Measurements from ENCODE around the gene BRMS1.

Gene BRMS1

GRCh38 chr11:66369073-66369894 is 24.4 kb upstream of the BRMS1 start:
- Histone ChIP-seq H3K9me3 (ENCODE audit: low read length) (no peaks in the 10 kb centered on the region), H3K27ac (ENCODE audit: low read depth, low read length) (no peak overlapping the region), H3K9ac (ENCODE audit: low read length) (no peak overlapping the region), H3K4me3 (ENCODE audit: low read depth in 1 of 2, low read length in 2 of 2) (no peak overlapping the region), H3K27me3 (ENCODE audit: control insufficient read depth in 1 of 2, insufficient read depth in 2 of 2, low read length in 2 of 2) (peaks cover 18 to 45% of the 10 kb centered on the region in 2 donors), H3K36me3 (ENCODE audit: insufficient read depth, low read length) (no peaks in the 10 kb centered on the region), H3K4me1 (ENCODE audit: insufficient read depth, low read length) (peaks cover 6% of the 10 kb centered on the region)

DNA sequence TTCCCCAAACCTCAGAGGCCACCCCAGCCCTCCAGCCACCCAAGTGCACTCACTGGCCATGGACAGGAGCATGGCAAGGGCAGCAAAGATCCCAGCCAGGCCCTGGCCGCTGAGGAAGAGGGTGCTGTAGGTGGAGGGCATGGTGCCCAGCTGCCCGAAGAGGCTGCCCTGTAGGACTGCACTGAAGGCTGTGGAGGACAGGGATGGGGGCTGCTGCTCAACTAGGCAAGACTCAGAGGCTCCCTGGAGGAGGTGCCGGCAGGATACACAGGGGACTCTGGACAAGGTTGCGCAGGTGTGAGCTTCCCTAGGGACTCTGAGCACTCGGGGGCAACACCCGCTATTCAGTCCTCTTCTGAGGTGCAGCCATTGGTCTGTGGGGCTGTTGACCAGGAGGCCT is 23.6 kb upstream of the BRMS1 start:
- no peak overlapping the region for H3K4me3 ChIP-seq (ENCODE audit: low read depth in 1 of 2, low read length in 2 of 2)
- H3K4me1 ChIP-seq (ENCODE audit: insufficient read depth, low read length): peaks cover 6% of the 10 kb centered on the region
- H3K36me3 ChIP-seq (ENCODE audit: insufficient read depth, low read length): no peaks in the 10 kb centered on the region
- peaks cover 13 to 37% of the 10 kb centered on the region in 2 donors for H3K27me3 ChIP-seq (ENCODE audit: control insufficient read depth in 1 of 2, insufficient read depth in 2 of 2, low read length in 2 of 2)
- H3K9ac ChIP-seq (ENCODE audit: low read length): no peak overlapping the region
- no peaks in the 10 kb centered on the region for H3K9me3 ChIP-seq (ENCODE audit: low read length)
- H3K27ac ChIP-seq (ENCODE audit: low read depth, low read length): no peak overlapping the region

DNA sequence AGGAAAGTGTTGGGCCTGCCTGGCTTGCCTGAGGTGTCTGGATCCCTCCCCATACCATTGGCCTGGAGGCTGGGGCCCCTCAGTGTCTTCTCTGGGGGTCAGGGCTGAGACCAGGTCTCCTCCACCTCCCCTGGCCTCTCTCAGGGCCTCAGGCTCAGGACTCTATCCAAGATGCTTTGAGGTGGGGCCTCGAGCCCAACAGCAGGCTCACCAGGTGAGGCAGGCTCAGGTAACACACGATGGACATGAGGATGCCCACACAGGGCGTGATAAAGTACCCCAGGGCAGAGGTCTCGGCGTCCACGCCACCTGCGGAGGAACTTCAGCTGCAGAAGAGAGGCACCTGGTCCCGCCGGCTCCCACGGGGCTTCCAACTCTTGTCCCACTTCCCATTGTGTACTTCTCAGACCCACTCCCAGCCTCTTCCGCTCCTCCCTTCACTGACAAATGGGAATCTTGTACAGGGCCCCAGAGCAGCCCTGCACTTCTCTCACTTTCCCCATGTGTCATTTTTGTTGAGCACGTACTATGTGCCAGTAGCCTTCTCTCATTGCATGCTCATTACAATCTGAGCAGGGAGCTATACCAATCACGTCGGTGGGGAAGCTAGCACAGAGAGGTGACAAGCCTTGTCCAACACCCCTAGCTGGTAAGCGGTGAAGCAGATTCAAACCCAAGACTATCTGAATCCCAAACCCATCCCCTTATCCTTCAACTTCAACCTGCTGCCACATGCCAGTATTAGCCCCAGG is 22.8 kb upstream of the BRMS1 start:
- Histone ChIP-seq H3K9me3 (ENCODE audit: low read length) (no peaks in the 10 kb centered on the region), H3K27me3 (ENCODE audit: control insufficient read depth in 1 of 2, insufficient read depth in 2 of 2, low read length in 2 of 2) (peaks cover 8 to 30% of the 10 kb centered on the region in 2 donors), H3K9ac (ENCODE audit: low read length) (no peak overlapping the region), H3K27ac (ENCODE audit: low read depth, low read length) (no peak overlapping the region), H3K4me3 (ENCODE audit: low read depth in 1 of 2, low read length in 2 of 2) (no peak overlapping the region), H3K36me3 (ENCODE audit: insufficient read depth, low read length) (no peaks in the 10 kb centered on the region), H3K4me1 (ENCODE audit: insufficient read depth, low read length) (peaks cover 6% of the 10 kb centered on the region)

DNA sequence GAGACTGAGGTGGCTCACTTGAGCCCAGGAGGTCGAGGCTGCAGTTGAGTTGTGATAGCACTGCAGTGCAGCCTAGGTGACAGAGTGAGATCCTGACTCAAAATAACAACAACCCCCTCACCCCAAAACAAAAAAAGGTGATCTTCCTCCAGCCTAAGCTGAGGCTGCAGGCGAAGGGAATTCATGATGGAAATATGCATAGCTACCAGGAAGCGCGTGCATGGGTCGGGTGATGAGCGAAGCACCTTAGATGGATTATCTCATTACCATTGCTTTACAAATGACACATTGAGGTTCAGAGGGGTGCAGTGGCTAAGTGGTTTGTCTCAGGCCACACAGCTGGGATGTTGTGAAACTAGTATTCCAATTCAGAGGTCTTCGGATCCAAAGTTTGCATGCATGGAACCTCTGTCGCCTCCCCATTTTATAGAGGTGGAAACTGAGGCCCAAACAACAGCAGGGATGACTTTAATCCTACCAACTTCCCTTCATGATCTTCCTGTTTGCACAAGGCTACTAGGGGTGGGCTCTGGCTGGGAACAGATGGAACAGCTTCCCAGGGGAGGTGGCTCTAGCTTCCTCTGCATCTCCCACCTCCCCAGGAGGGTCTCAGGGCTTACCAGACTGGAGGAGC is 22.1 kb upstream of the BRMS1 start:
- H3K9ac ChIP-seq (ENCODE audit: low read length): no peak overlapping the region
- H3K9me3 ChIP-seq (ENCODE audit: low read length): no peaks in the 10 kb centered on the region
- peaks cover under 1 to 22% of the 10 kb centered on the region in 2 donors for H3K27me3 ChIP-seq (ENCODE audit: control insufficient read depth in 1 of 2, insufficient read depth in 2 of 2, low read length in 2 of 2)
- no peak overlapping the region for H3K27ac ChIP-seq (ENCODE audit: low read depth, low read length)
- no peaks in the 10 kb centered on the region for H3K36me3 ChIP-seq (ENCODE audit: insufficient read depth, low read length)
- H3K4me3 ChIP-seq (ENCODE audit: low read depth in 1 of 2, low read length in 2 of 2): no peak overlapping the region
- H3K4me1 ChIP-seq (ENCODE audit: insufficient read depth, low read length): peaks cover under 1% of the 10 kb centered on the region

- Histone ChIP-seq H3K27ac (ENCODE audit: low read depth, low read length) (no peak overlapping the region), H3K27me3 (ENCODE audit: control insufficient read depth in 1 of 2, insufficient read depth in 2 of 2, low read length in 2 of 2) (peaks cover 0 to 12% of the 10 kb centered on the region in 2 donors), H3K4me1 (ENCODE audit: insufficient read depth, low read length) (no peaks in the 10 kb centered on the region), H3K9me3 (ENCODE audit: low read length) (no peaks in the 10 kb centered on the region), H3K9ac (ENCODE audit: low read length) (no peak overlapping the region), H3K4me3 (ENCODE audit: low read depth in 1 of 2, low read length in 2 of 2) (no peak overlapping the region), H3K36me3 (ENCODE audit: insufficient read depth, low read length) (no peaks in the 10 kb centered on the region)
Measured at GRCh38 chr11:66365711-66366619, 21.1 kb upstream of the BRMS1 start.

DNA sequence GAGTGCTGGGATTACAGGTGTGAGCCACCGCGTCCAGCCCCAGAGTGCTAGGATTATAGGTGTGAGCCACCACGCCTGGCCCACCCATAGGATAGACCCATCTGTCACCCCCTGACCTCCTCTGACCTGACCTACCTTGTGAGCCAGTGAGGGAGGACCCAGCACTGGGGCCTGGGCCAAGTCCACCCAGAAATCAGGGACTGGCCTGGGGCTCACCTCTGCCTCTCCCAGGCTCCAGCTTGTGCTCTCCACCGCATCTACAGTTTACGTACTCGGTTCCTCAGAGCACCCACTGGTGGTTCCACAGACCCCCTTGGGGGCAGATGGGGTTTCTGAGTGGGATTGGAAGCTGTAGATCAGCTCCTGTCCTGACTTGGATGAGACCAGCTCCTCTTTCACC is 20.3 kb upstream of the BRMS1 start:
- Histone ChIP-seq H3K9me3 (ENCODE audit: low read length) (no peaks in the 10 kb centered on the region), H3K36me3 (ENCODE audit: insufficient read depth, low read length) (no peaks in the 10 kb centered on the region), H3K4me1 (ENCODE audit: insufficient read depth, low read length) (no peaks in the 10 kb centered on the region), H3K27me3 (ENCODE audit: control insufficient read depth in 1 of 2, insufficient read depth in 2 of 2, low read length in 2 of 2) (peaks cover 0 to 5% of the 10 kb centered on the region in 2 donors), H3K4me3 (ENCODE audit: low read depth in 1 of 2, low read length in 2 of 2) (no peak overlapping the region), H3K27ac (ENCODE audit: low read depth, low read length) (no peak overlapping the region), H3K9ac (ENCODE audit: low read length) (no peak overlapping the region)

DNA sequence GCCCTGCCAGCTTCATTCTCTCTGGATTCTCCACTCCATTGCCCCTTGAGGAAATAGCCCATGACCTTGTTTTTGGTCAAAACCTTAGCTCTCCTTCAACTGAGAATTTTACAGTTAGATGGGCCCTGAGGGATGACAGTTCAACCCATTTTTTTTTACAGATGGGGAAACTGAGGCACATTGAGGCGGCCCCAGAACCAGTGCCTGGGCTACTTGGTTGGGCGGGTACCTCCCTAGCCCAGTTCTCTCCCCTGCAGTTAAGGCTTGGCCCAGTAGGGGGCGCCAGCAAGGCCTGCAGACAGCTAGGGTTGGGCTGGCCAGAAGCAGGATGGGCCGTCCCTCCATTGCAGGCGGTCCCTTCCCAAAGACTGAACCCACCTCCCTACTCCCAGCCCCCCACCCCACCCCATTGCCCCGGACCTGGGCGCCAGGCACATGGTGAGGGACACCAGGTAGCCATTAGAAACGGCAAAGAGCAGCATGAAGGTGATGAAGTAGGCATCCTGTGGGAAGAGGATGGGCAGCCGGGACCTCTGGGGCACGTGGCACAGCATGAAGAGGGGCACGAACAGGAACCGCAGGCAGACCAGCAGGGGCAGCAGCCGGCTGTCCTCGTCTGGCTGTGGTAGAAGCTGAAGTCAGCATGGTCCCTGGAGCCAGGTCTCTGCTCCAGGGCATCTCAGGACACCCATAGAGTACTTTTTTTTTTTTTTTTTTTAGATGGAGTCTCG is 19.1 kb upstream of the BRMS1 start:
- Histone ChIP-seq H3K9ac (ENCODE audit: low read length) (no peak overlapping the region), H3K27me3 (ENCODE audit: control insufficient read depth in 1 of 2, insufficient read depth in 2 of 2, low read length in 2 of 2) (peaks cover 0 to 5% of the 10 kb centered on the region in 2 donors), H3K9me3 (ENCODE audit: low read length) (no peaks in the 10 kb centered on the region), H3K4me1 (ENCODE audit: insufficient read depth, low read length) (no peaks in the 10 kb centered on the region), H3K4me3 (ENCODE audit: low read depth in 1 of 2, low read length in 2 of 2) (no peak overlapping the region), H3K27ac (ENCODE audit: low read depth, low read length) (no peak overlapping the region), H3K36me3 (ENCODE audit: insufficient read depth, low read length) (no peaks in the 10 kb centered on the region)

- Histone ChIP-seq H3K9me3 (ENCODE audit: low read length) (no peaks in the 10 kb centered on the region), H3K27me3 (ENCODE audit: control insufficient read depth in 1 of 2, insufficient read depth in 2 of 2, low read length in 2 of 2) (peaks cover 0 to under 1% of the 10 kb centered on the region in 2 donors), H3K27ac (ENCODE audit: low read depth, low read length) (no peak overlapping the region), H3K36me3 (ENCODE audit: insufficient read depth, low read length) (no peaks in the 10 kb centered on the region), H3K9ac (ENCODE audit: low read length) (no peak overlapping the region), H3K4me1 (ENCODE audit: insufficient read depth, low read length) (no peaks in the 10 kb centered on the region), H3K4me3 (ENCODE audit: low read depth in 1 of 2, low read length in 2 of 2) (no peak overlapping the region)
Measured at GRCh38 chr11:66363187-66363601, 18.3 kb upstream of the BRMS1 start.

GRCh38 chr11:66362481-66363147 is 17.7 kb upstream of the BRMS1 start:
- H3K4me3 ChIP-seq (ENCODE audit: low read depth in 1 of 2, low read length in 2 of 2): no peak overlapping the region
- H3K27me3 ChIP-seq (ENCODE audit: control insufficient read depth in 1 of 2, insufficient read depth in 2 of 2, low read length in 2 of 2): no peaks in the 10 kb centered on the region
- no peak overlapping the region for H3K27ac ChIP-seq (ENCODE audit: low read depth, low read length)
- no peaks in the 10 kb centered on the region for H3K4me1 ChIP-seq (ENCODE audit: insufficient read depth, low read length)
- H3K36me3 ChIP-seq (ENCODE audit: insufficient read depth, low read length): no peaks in the 10 kb centered on the region
- H3K9ac ChIP-seq (ENCODE audit: low read length): no peak overlapping the region
- no peaks in the 10 kb centered on the region for H3K9me3 ChIP-seq (ENCODE audit: low read length)

GRCh38 chr11:66361502-66361941 is 16.6 kb upstream of the BRMS1 start:
- Histone ChIP-seq H3K9ac (ENCODE audit: low read length) (no peak overlapping the region), H3K9me3 (ENCODE audit: low read length) (no peaks in the 10 kb centered on the region), H3K4me1 (ENCODE audit: insufficient read depth, low read length) (no peaks in the 10 kb centered on the region), H3K36me3 (ENCODE audit: insufficient read depth, low read length) (no peaks in the 10 kb centered on the region), H3K27me3 (ENCODE audit: control insufficient read depth in 1 of 2, insufficient read depth in 2 of 2, low read length in 2 of 2) (no peaks in the 10 kb centered on the region), H3K4me3 (ENCODE audit: low read depth in 1 of 2, low read length in 2 of 2) (no peak overlapping the region), H3K27ac (ENCODE audit: low read depth, low read length) (no peak overlapping the region)
